Measurements from ENCODE around the gene TALDO1.

DNA sequence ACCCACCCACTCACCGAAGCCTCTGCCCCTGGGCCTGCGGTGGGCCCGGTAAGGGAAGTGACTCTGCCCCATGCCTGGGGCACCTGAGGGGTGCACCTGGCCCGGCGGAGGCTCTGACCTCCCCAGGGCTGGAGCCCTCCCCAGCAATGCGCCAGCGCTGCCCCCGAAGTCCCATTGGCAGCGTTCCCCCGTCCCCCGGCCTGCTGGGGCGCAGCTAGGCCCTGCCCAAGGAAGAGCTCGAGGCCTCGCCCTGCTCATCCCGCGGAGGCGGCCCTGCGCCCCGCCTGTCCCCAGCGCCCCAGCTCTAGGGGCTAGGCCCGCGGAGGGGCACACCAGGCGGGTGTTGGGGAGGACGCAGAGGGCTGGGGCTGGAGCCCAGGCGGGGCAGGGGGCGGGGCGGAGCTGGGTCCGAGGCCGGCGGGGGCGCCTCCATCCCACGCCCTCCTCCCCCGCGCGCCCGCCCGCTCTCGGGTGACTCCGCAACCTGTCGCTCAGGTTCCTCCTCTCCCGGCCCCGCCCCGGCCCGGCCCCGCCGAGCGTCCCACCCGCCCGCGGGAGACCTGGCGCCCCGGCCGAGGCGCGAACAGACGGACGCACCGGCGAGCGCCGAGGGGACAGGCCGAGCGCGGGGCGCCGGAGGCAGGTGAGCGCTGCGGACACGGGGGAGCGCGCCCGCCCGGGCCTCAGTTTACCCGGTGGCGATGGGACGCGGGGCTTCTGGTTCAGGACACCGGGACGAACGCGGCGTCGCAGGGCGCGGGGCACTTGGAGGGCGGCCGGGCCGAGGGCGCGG lies 41.4 kb upstream of the TALDO1 start, which contains the start of gene EPS8L2:
- TF ChIP-seq, protein P1, sequence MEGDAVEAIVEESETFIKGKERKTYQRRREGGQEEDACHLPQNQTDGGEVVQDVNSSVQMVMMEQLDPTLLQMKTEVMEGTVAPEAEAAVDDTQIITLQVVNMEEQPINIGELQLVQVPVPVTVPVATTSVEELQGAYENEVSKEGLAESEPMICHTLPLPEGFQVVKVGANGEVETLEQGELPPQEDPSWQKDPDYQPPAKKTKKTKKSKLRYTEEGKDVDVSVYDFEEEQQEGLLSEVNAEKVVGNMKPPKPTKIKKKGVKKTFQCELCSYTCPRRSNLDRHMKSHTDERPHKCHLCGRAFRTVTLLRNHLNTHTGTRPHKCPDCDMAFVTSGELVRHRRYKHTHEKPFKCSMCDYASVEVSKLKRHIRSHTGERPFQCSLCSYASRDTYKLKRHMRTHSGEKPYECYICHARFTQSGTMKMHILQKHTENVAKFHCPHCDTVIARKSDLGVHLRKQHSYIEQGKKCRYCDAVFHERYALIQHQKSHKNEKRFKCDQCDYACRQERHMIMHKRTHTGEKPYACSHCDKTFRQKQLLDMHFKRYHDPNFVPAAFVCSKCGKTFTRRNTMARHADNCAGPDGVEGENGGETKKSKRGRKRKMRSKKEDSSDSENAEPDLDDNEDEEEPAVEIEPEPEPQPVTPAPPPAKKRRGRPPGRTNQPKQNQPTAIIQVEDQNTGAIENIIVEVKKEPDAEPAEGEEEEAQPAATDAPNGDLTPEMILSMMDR (IDR thresholded peaks at IDR 0.05; ENCODE audit: extremely low read depth in 1 of 2, insufficient read depth in 1 of 2, low read depth in 1 of 2, low read length in 2 of 2) = no peak
- TF ChIP-seq POLR2A (IDR thresholded peaks at IDR 0.05; ENCODE audit: low read depth, low read length) = no peak
- TF ChIP-seq FOS (IDR thresholded peaks at IDR 0.05; ENCODE audit: borderline replicate concordance, insufficient read depth, low read length) = no peak
- TF ChIP-seq EZH2 (IDR thresholded peaks at IDR 0.05; ENCODE audit: borderline replicate concordance, low read depth, low read length, severe bottlenecking) = no peak
- no peak for TF ChIP-seq MYC (IDR thresholded peaks at IDR 0.05; ENCODE audit: low read depth, low read length)
- TF ChIP-seq, protein P2, sequence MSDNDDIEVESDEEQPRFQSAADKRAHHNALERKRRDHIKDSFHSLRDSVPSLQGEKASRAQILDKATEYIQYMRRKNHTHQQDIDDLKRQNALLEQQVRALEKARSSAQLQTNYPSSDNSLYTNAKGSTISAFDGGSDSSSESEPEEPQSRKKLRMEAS (IDR thresholded peaks at IDR 0.05; ENCODE audit: insufficient read depth, insufficient read length) = no peak
- TF ChIP-seq JUN (IDR thresholded peaks at IDR 0.05; ENCODE audit: borderline replicate concordance, insufficient read depth, insufficient read length, low read depth) = no peak

Measured in endothelial cell of umbilical vein (primary cell).